HCT116 (cell line): Measurements from ENCODE around the gene EVX2. TPM values are rescaled to one million over a fixed set of nuclear protein-coding genes. Genes with fewer than 3 reads are reported as not detected.

Experiments used
- ATAC-seq: fragments of 200-7000 bp; cut with Tn5 transposase; 2 replicates; pipeline ENCODE4 v1.9.1; 2020; ENCODE audit warnings: mild to moderate bottlenecking, moderate library complexity
- BruUV-seq: library from RNA; stranded (reverse); fragments of 400-500 nt; replicated peaks from 2 replicates; lab custom pipeline; 2021; lab: Mats Ljungman, UMichigan
- CTCF ChIA-PET: fragments of 300-600 bp; sonication (Branson Sonifier 250); formaldehyde crosslinking; loops from one replicate; lab custom pipeline; 2021; ENCODE audit warnings: antibody characterized with exemption; lab: Charles Lee
- POLR2A ChIA-PET: fragments of 300-600, 350-600 bp; sonication (Branson Sonifier 250); formaldehyde crosslinking; loops from one replicate; lab custom pipeline; 2021; ENCODE audit warnings: antibody characterized with exemption; lab: Charles Lee
- RAD21 ChIA-PET, 2 experiments: fragments of 300-600 bp; sonication (Branson Sonifier 250); formaldehyde crosslinking; loops; one replicate each; lab custom pipeline; 2023; ENCODE audit warnings: low total read pairs in 2 of 2; ENCODE audit not compliant: uncharacterized antibody in 2 of 2, unreplicated experiment in 2 of 2, low non-redundant PET in 1 of 2; lab: Charles Lee
- DNase-seq: peaks from one replicate; pipeline ENCODE4 v3.0.0-alpha.2; 2010; ENCODE audit warnings: low read depth, low spot score
- H2AFZ ChIP-seq: fragments of 200-600 bp; shearing (Covaris generic), sonication (generic); 2 replicates; pipeline ENCODE4 v1.6.1; 2017; ENCODE audit warnings: low read depth, mixed run types, mixed read lengths, antibody characterized with exemption, low read length; ENCODE audit not compliant: poor library complexity, severe bottlenecking
- H3K27ac ChIP-seq: 2 replicates; pipeline ENCODE4 v1.5.1; 2012; ENCODE audit warnings: low read depth, low read length
- H3K27me3 ChIP-seq: fragments of 200-600 bp; sonication (generic); 2 replicates; pipeline ENCODE4 v1.6.1; 2016; ENCODE audit warnings: mixed run types, low read length, mixed read lengths; ENCODE audit not compliant: insufficient read depth
- H3K36me3 ChIP-seq, 2 experiments: fragments of 200-500 bp in 1 of 2; fragments of 200-600 bp in 1 of 2; sonication (Bioruptor generic) in 1 of 2; sonication (generic) in 1 of 2; 2 replicates each; pipeline versions ENCODE4 v1.5.1 to v1.6.1; 2014 to 2016; ENCODE audit warnings: low read length in 2 of 2, inconsistent platforms in 1 of 2, mixed read lengths in 1 of 2, mixed run types in 1 of 2; ENCODE audit not compliant: insufficient read depth in 2 of 2, control insufficient read depth in 1 of 2
- H3K4me1 ChIP-seq, 2 experiments: fragments of 200-600 bp in 1 of 2; sonication (generic) in 1 of 2; 2 replicates each; pipeline versions ENCODE4 v1.5.1 to v1.6.1; 2012 to 2017; ENCODE audit warnings: low read length in 2 of 2, inconsistent platforms in 1 of 2, mild to moderate bottlenecking in 1 of 2, mixed read lengths in 1 of 2, mixed run types in 1 of 2, moderate library complexity in 1 of 2; ENCODE audit not compliant: insufficient read depth in 2 of 2, control insufficient read depth in 1 of 2
- H3K4me2 ChIP-seq: fragments of 200-600 bp; sonication (generic); 2 replicates; pipeline ENCODE4 v1.6.1; 2017; ENCODE audit warnings: mixed run types, low read length, mixed read lengths
- H3K4me3 ChIP-seq, 2 experiments: fragments of 200-600 bp in 1 of 2; sonication (generic) in 1 of 2; replicated peaks in 1 of 2; 2 replicates each; pipeline ENCODE4 v1.5.1; 2011 to 2016; ENCODE audit warnings: low read length in 2 of 2, control low read depth in 1 of 2, low read depth in 1 of 2, mild to moderate bottlenecking in 1 of 2, mixed read lengths in 1 of 2, mixed run types in 1 of 2
- H3K79me2 ChIP-seq: fragments of 200-600 bp; sonication (generic); 2 replicates; pipeline ENCODE4 v1.6.1; 2017; ENCODE audit warnings: mild to moderate bottlenecking, mixed run types, low read length, moderate library complexity, mixed read lengths; ENCODE audit not compliant: insufficient read depth
- H3K9ac ChIP-seq: fragments of 200-600 bp; sonication (generic); 2 replicates; pipeline ENCODE4 v1.6.1; 2016; ENCODE audit warnings: low read length, mixed read lengths
- H3K9me2 ChIP-seq: fragments of 200-600 bp; sonication (generic), shearing (Covaris generic); 2 replicates; pipeline ENCODE4 v1.6.1; 2017; ENCODE audit warnings: mixed run types, mild to moderate bottlenecking, moderate library complexity; ENCODE audit not compliant: insufficient read depth
- H3K9me3 ChIP-seq, 2 experiments: fragments of 200-500 bp in 1 of 2; fragments of 200-600 bp in 1 of 2; sonication (Bioruptor generic) in 1 of 2; sonication (generic) in 1 of 2; 2 replicates each; pipeline ENCODE4 v1.6.1; 2014 to 2017; ENCODE audit warnings: low read length in 2 of 2, mixed read lengths in 2 of 2, inconsistent platforms in 1 of 2, low read depth in 1 of 2, mild to moderate bottlenecking in 1 of 2, mixed run types in 1 of 2, moderate library complexity in 1 of 2; ENCODE audit not compliant: control insufficient read depth in 1 of 2, insufficient read depth in 1 of 2
- H4K20me1 ChIP-seq: fragments of 200-600 bp; sonication (generic), shearing (Covaris generic); 2 replicates; pipeline ENCODE4 v1.6.1; 2017; ENCODE audit warnings: mixed run types, mild to moderate bottlenecking, moderate library complexity; ENCODE audit not compliant: insufficient read depth
- CBX3 ChIP-seq: IDR thresholded peaks from 2 replicates; pipeline ENCODE4 v1.6.1; 2012; ENCODE audit warnings: low read depth
- CEBPB ChIP-seq: IDR thresholded peaks from 2 replicates; pipeline ENCODE4 v1.6.1; 2012; ENCODE audit warnings: low read depth
- EGR1 ChIP-seq: IDR thresholded peaks from 2 replicates; pipeline ENCODE4 v1.6.1; 2012; ENCODE audit warnings: low read depth
- ELF1 ChIP-seq: IDR thresholded peaks from 2 replicates; pipeline ENCODE4 v1.6.1; 2012; ENCODE audit warnings: low read depth, borderline replicate concordance
- EZH2 ChIP-seq: fragments of 200-600 bp; sonication (generic); IDR thresholded peaks from 2 replicates; pipeline ENCODE4 v1.6.1; 2017; ENCODE audit warnings: antibody characterized with exemption, mixed run types
- JUND ChIP-seq: IDR thresholded peaks from 2 replicates; pipeline ENCODE4 v1.6.1; 2012
- MAX ChIP-seq: IDR thresholded peaks from 2 replicates; pipeline ENCODE4 v1.6.1; 2012
- POLR2A ChIP-seq: IDR thresholded peaks from 2 replicates; pipeline ENCODE4 v1.7.0; 2011; ENCODE audit warnings: borderline replicate concordance; ENCODE audit not compliant: insufficient read depth, insufficient read length; ENCODE audit errors: extremely low read depth
- SP1 ChIP-seq: IDR thresholded peaks from 2 replicates; pipeline ENCODE4 v1.6.1; 2012; ENCODE audit warnings: low read depth
- SRF ChIP-seq: IDR thresholded peaks from 2 replicates; pipeline ENCODE4 v1.6.1; 2012; ENCODE audit warnings: low read depth
- TCF7L2 ChIP-seq: IDR thresholded peaks from 2 replicates; pipeline ENCODE4 v1.7.0; 2011; ENCODE audit warnings: borderline replicate concordance, inconsistent platforms; ENCODE audit not compliant: insufficient read depth, insufficient read length; ENCODE audit errors: extremely low read depth
- YY1 ChIP-seq: IDR thresholded peaks from 2 replicates; pipeline ENCODE4 v1.6.1; 2011; ENCODE audit warnings: low read length, low read depth, moderate library complexity, mild to moderate bottlenecking; ENCODE audit not compliant: insufficient replicate concordance; ENCODE audit errors: extremely low read depth
- ZBTB33 ChIP-seq: IDR thresholded peaks from 2 replicates; pipeline ENCODE4 v1.6.1; 2011; ENCODE audit warnings: mild to moderate bottlenecking, low read length, moderate library complexity; ENCODE audit not compliant: insufficient replicate concordance; ENCODE audit errors: extremely low read depth
- ZFX ChIP-seq: fragments of 450-650 bp; IDR thresholded peaks from 2 replicates; pipeline ENCODE4 v1.6.1; 2017
- ZNF274 ChIP-seq: fragments of 200-500 bp; sonication (Bioruptor generic); IDR thresholded peaks from 2 replicates; pipeline ENCODE4 v1.6.1; 2014; ENCODE audit warnings: mild to moderate bottlenecking, low read depth, low read length, inconsistent platforms
- intact Hi-C: fragments of 100-400 bp; cut with micrococcal nuclease; formaldehyde crosslinking; loops from 2 replicates; pipeline ENCODE4 v1.10.0; 2022
- total RNA-seq: library from RNA; stranded (reverse); gene quantifications from one replicate; pipeline ENCODE4 v1.2.1, GENCODE V29; 2021; ENCODE audit not compliant: unreplicated experiment

Gene EVX2
- total RNA-seq, 1 experiment from 2014 or later = not detected

GRCh38 chr2:176100547-176101140 lies 16.9 kb upstream of the EVX2 start:
- no peak overlapping the region for H3K27ac ChIP-seq
- ATAC-seq = no peak
- intact Hi-C loops = no loop called here

More at GRCh38 chr2:176100547-176101140, 16.9 kb upstream of the EVX2 start:
- H4K20me1 ChIP-seq = no peaks in the 10 kb centered on the region
- no peak overlapping the region for H3K4me2 ChIP-seq
- no peak overlapping the region for H3K9ac ChIP-seq
- POLR2A ChIA-PET = no interaction called here
- CTCF ChIA-PET = no interaction called here
- no peaks in the 10 kb centered on the region for H3K36me3 ChIP-seq
- H3K9me3 ChIP-seq = no peaks in the 10 kb centered on the region
- no peak overlapping the region for H2AFZ ChIP-seq
- H3K4me3 ChIP-seq = no peak overlapping the region
- no peaks in the 10 kb centered on the region for H3K27me3 ChIP-seq
- RAD21 ChIA-PET = no interaction called here
- no peaks in the 10 kb centered on the region for H3K9me2 ChIP-seq
- no TSS peak for BruUV-seq
- TF ChIP-seq YY1 (no peak), SP1 (no peak), JUND (no peak), ELF1 (no peak), SRF (no peak), CEBPB (no peak), MAX (no peak), TCF7L2 (no peak), POLR2A (no peak), EGR1 (no peak), ZFX (no peak), ZNF274 (no peak), ZBTB33 (no peak), CBX3 (no peak), EZH2 (no peak)
- no peaks in the 10 kb centered on the region for H3K79me2 ChIP-seq
- no peak for DNase-seq
- H3K4me1 ChIP-seq = peaks cover 5 to 18% of the 10 kb centered on the region in 2 experiments; a peak in 3 of 4 replicates
